DND-41 (cell line): Measurements from ENCODE around the gene NOL7.

Experiments used
- ATAC-seq: fragments of 200-7000 bp; cut with Tn5 transposase; 3 replicates; pipeline ENCODE4 v1.9.1; 2021; ENCODE audit warnings: low read depth; ENCODE audit not compliant: insufficient read depth
- DNase-seq: peaks from one replicate; pipeline ENCODE4 v3.0.0-alpha.2; 2020
- H2AFZ ChIP-seq: 2 replicates; pipeline ENCODE4 v1.6.0; 2012; ENCODE audit warnings: low read depth, low read length
- H3K27ac ChIP-seq: 2 replicates; pipeline ENCODE4 v1.5.1; 2012; ENCODE audit warnings: low read length, inconsistent platforms
- H3K27me3 ChIP-seq: fragments of 200-600 bp; sonication (generic); 2 replicates; pipeline ENCODE4 v1.6.0; 2012; ENCODE audit warnings: low read length, mild to moderate bottlenecking, inconsistent platforms; ENCODE audit not compliant: insufficient read depth, poor library complexity
- H3K36me3 ChIP-seq: 2 replicates; pipeline ENCODE4 v1.5.1; 2012; ENCODE audit warnings: low read length, inconsistent platforms; ENCODE audit not compliant: insufficient read depth
- H3K4me1 ChIP-seq: 2 replicates; pipeline ENCODE4 v1.5.1; 2012; ENCODE audit warnings: mild to moderate bottlenecking, low read length; ENCODE audit not compliant: insufficient read depth
- H3K4me2 ChIP-seq: 2 replicates; pipeline ENCODE4 v1.6.0; 2012; ENCODE audit warnings: mild to moderate bottlenecking, moderate library complexity, low read length, inconsistent platforms; ENCODE audit not compliant: insufficient read depth
- H3K4me3 ChIP-seq, 2 experiments: fragments of 200-600 bp in 1 of 2; shearing (Covaris generic) in 1 of 2; 2 replicates each; pipeline ENCODE4 v1.5.1; 2012 to 2016; ENCODE audit warnings: inconsistent platforms in 2 of 2, low read length in 2 of 2, mild to moderate bottlenecking in 2 of 2, low read depth in 1 of 2, moderate library complexity in 1 of 2
- H3K79me2 ChIP-seq: 2 replicates; pipeline ENCODE4 v1.6.0; 2012; ENCODE audit warnings: low read length, inconsistent platforms; ENCODE audit not compliant: insufficient read depth
- H3K9ac ChIP-seq: 2 replicates; pipeline ENCODE4 v1.6.0; 2012; ENCODE audit warnings: low read depth, mild to moderate bottlenecking, inconsistent platforms, low read length, moderate library complexity
- H3K9me3 ChIP-seq: 2 replicates; pipeline ENCODE4 v1.5.1; 2012; ENCODE audit warnings: low read length, moderate library complexity, mild to moderate bottlenecking, inconsistent platforms; ENCODE audit not compliant: insufficient read depth, severe bottlenecking
- H4K20me1 ChIP-seq: 2 replicates; pipeline ENCODE4 v1.6.0; 2012; ENCODE audit warnings: low read length; ENCODE audit not compliant: insufficient read depth
- EZH2 ChIP-seq: IDR thresholded peaks from 3 replicates; pipeline ENCODE4 v1.6.1; 2012; ENCODE audit warnings: borderline replicate concordance, low read depth, mild to moderate bottlenecking, moderate library complexity, low read length, inconsistent platforms; ENCODE audit not compliant: severe bottlenecking
- TF ChIP-seq, protein P1 (sequence below): IDR thresholded peaks from 2 replicates; pipeline ENCODE4 v1.5.1; 2012; ENCODE audit warnings: borderline replicate concordance, low read length, moderate library complexity, mild to moderate bottlenecking; ENCODE audit not compliant: poor library complexity, severe bottlenecking; ENCODE audit errors: extremely low read depth

The NOL7 gene

DNA sequence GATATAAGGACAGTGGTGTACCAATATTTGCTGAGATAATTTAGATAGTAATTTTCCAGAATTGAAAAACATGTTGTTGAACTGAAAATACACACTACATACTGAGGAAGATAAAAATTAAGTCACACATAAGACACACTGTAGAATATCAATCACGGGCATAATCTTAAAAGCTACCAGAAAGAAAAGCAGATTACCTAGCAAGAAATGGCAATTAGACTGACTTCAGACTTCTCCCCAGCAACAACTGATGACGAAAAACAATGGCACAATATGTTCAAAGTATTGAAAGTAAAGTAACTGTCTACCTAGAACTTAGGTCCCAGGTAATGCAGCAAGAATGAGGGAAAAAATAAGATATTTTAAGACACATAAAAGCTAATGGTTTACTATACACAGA is 46.5 kb downstream of the NOL7 start:
- Histone ChIP-seq H3K4me1 (no peaks in the 10 kb centered on the region), H3K4me2 (no peak overlapping the region), H3K36me3 (peaks cover 5% of the 10 kb centered on the region; the same call in 1 of the 2 replicates), H3K27ac (no peak overlapping the region), H3K27me3 (no peaks in the 10 kb centered on the region), H3K4me3 (no peak overlapping the region), H3K79me2 (peaks cover 97% of the 10 kb centered on the region), H2AFZ (no peak overlapping the region), H3K9ac (no peak overlapping the region), H4K20me1 (peaks cover 47% of the 10 kb centered on the region), H3K9me3 (no peaks in the 10 kb centered on the region)
- DNase-seq (no peak), ATAC-seq (no peak)
- TF ChIP-seq, protein P1, sequence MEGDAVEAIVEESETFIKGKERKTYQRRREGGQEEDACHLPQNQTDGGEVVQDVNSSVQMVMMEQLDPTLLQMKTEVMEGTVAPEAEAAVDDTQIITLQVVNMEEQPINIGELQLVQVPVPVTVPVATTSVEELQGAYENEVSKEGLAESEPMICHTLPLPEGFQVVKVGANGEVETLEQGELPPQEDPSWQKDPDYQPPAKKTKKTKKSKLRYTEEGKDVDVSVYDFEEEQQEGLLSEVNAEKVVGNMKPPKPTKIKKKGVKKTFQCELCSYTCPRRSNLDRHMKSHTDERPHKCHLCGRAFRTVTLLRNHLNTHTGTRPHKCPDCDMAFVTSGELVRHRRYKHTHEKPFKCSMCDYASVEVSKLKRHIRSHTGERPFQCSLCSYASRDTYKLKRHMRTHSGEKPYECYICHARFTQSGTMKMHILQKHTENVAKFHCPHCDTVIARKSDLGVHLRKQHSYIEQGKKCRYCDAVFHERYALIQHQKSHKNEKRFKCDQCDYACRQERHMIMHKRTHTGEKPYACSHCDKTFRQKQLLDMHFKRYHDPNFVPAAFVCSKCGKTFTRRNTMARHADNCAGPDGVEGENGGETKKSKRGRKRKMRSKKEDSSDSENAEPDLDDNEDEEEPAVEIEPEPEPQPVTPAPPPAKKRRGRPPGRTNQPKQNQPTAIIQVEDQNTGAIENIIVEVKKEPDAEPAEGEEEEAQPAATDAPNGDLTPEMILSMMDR, result no peak
- TF ChIP-seq EZH2, result no peak

DNA sequence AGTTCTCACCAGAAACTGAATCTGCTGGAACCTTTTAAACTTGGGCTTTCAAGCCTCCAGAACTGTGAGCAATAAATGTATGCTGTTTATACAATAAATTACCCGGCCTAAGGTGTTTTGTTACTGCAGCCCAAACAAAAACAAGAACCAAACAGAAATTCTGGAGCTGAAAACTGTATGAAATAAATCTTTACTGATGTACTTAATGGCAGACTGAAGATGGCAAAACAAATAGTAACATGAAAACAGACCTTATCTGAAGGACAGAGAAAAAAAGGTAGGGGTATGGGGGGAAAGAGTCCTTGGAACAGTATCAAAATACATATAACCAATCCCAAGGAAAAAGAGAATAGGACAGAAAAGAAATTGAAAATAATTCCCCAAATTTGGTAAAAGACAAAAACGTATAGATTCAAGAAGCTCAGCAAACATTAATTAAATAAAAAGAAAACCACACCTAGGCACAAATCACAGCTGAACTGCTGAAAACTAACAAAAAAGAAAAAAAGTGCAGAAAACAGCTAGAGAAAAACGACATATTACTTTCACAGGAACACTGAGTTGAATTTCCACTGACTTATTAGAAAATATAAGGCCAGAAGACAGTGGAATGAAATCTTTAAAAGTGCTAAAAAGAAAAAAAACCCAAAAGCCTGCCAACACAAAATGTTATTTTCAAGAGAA is 47.7 kb downstream of the NOL7 start:
- Histone ChIP-seq H3K4me2 (no peak overlapping the region), H3K27ac (no peak overlapping the region), H3K36me3 (no peaks in the 10 kb centered on the region), H4K20me1 (peaks cover 52% of the 10 kb centered on the region), H3K9me3 (no peaks in the 10 kb centered on the region), H2AFZ (no peak overlapping the region), H3K9ac (no peak overlapping the region), H3K4me1 (no peaks in the 10 kb centered on the region), H3K27me3 (no peaks in the 10 kb centered on the region), H3K4me3 (no peak overlapping the region), H3K79me2 (peaks cover 99% of the 10 kb centered on the region)
- TF ChIP-seq EZH2, result no peak
- TF ChIP-seq, protein P1, result no peak
- ATAC-seq, result no peak
- DNase-seq, result no peak

DNA sequence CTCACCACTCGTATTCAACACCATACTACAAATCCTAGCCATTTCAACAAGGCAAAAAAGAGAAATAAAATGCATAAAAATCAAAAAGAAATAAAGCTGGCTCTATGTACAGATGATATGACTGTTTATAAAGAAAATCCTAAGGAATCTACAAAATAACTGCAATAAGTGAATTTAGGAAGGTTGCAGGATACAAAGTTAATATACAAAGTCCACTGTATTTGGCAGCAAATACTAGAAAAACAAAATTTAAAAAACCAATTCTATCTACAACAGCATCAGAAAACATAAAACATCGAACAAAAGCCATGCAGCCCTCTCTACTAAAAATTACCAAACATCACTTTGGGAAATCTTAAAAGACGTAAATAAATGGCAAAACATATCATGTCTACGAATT is 48.9 kb downstream of the NOL7 start:
- H3K4me1 ChIP-seq, result no peaks in the 10 kb centered on the region

More for the DNA sequence above, 48.9 kb downstream of the NOL7 start:
- TF ChIP-seq EZH2, result no peak
- TF ChIP-seq, protein P1, result no peak
- ATAC-seq (no peak), DNase-seq (no peak)
- H2AFZ ChIP-seq, result no peak overlapping the region
- no peaks in the 10 kb centered on the region for H3K9me3 ChIP-seq
- H4K20me1 ChIP-seq, result peaks cover 44% of the 10 kb centered on the region
- H3K4me2 ChIP-seq, result no peak overlapping the region
- peaks cover 100% of the 10 kb centered on the region for H3K79me2 ChIP-seq
- no peak overlapping the region for H3K4me3 ChIP-seq
- H3K36me3 ChIP-seq, result no peaks in the 10 kb centered on the region
- no peak overlapping the region for H3K9ac ChIP-seq
- H3K27me3 ChIP-seq, result no peaks in the 10 kb centered on the region
- H3K27ac ChIP-seq, result no peak overlapping the region
